Stomach (tissue), 9 donors: ENCODE measurements around the gene PRKCB. TPM values are rescaled to one million over a fixed set of nuclear protein-coding genes. Genes with fewer than 3 reads are reported as not detected.

Experiments
- DNase-seq, 2 donors: peaks; one replicate each; pipeline versions ENCODE4 v3.0.0 to v3.0.0-alpha.2; 2013 to 2019
- H3K27ac ChIP-seq, 5 donors: fragments of 200-600 bp in 4 of 5; sonication (generic) in 4 of 5; one replicate each; pipeline ENCODE4 v1.5.1; 2013 to 2019; ENCODE audit warnings: mild to moderate bottlenecking in 1 of 5, moderate library complexity in 1 of 5
- H3K27me3 ChIP-seq, 3 donors: fragments of 200-600 bp; sonication (generic); one replicate each; pipeline ENCODE4 v1.5.1; 2017 to 2019; ENCODE audit warnings: mixed run types in 1 of 3
- H3K36me3 ChIP-seq, 4 donors: fragments of 200-600 bp; sonication (generic); 1 replicate in 3 of 4; 2 replicates in 1 of 4; pipeline ENCODE4 v1.5.1; 2016 to 2019
- H3K4me1 ChIP-seq, 4 donors: fragments of 200-600 bp; sonication (generic); one replicate each; pipeline ENCODE4 v1.5.1; 2016 to 2019
- H3K4me3 ChIP-seq, 4 donors: fragments of 200-600 bp; sonication (generic) in 3 of 4; one replicate each; pipeline ENCODE4 v1.5.1; 2016 to 2019; ENCODE audit warnings: mild to moderate bottlenecking in 1 of 4
- H3K9me3 ChIP-seq, 4 donors: fragments of 200-600 bp; sonication (generic); one replicate each; pipeline ENCODE4 v1.5.1; 2016 to 2019
- CTCF ChIP-seq, 7 experiments: fragments of 450-650 bp in 4 of 7; fragments of 200-600 bp in 3 of 7; sonication (generic) in 3 of 7; IDR thresholded peaks; one replicate each; pipeline ENCODE4 v1.5.1; 2016 to 2019; ENCODE audit warnings: antibody characterized with exemption in 7 of 7, control low read depth in 2 of 7, mild to moderate bottlenecking in 1 of 7
- EP300 ChIP-seq: sonication (generic); formaldehyde crosslinking; IDR thresholded peaks from one replicate; pipeline ENCODE4 v1.6.1; 2017; ENCODE audit warnings: antibody characterized with exemption
- POLR2A ChIP-seq, 4 donors: fragments of 450-650 bp; IDR thresholded peaks; one replicate each; pipeline ENCODE4 v1.6.1; 2016; ENCODE audit warnings: antibody characterized with exemption in 4 of 4, control low read depth in 2 of 4, mild to moderate bottlenecking in 1 of 4, moderate library complexity in 1 of 4
- POLR2AphosphoS5 ChIP-seq, 3 donors: sonication (generic); formaldehyde crosslinking; IDR thresholded peaks; one replicate each; pipeline ENCODE4 v1.6.1; 2016; ENCODE audit warnings: antibody characterized with exemption in 3 of 3
- WGBS, 5 donors: extraction: QIAGEN DNeasy Blood & Tissue Kit in 3 of 5; methylation state at CpG; one replicate each; pipeline versions ENCODE4 v1.1.5 to v1.1.7; 2013 to 2018; 5-methylcytosine and 5-hydroxymethylcytosine counted together
- intact Hi-C: fragments of 100-400 bp; cut with DNase I; formaldehyde crosslinking; loops from one replicate; pipeline ENCODE4 v1.15.1; 2023; ENCODE audit warnings: low total_unique reads
- polyA plus RNA-seq, 3 donors: library from polyadenylated mRNA; stranded (reverse); fragments of 200-250 nt; gene quantifications; one replicate each; pipeline ENCODE4 v1.2.3, GENCODE V29; 2013
- total RNA-seq, 5 donors: library from RNA; depleted of rRNA; stranded (reverse); fragments of >200 nt; gene quantifications; one replicate each; pipeline versions ENCODE4 v1.1.0 to v1.2.3, GENCODE V29; 2014 to 2016
- donor health status: healthy with polysubstance abuse.
- donor health status: Bipolar disorder and iron deficiency.
- donor health status: healthy.

PRKCB gene
- total and polyA plus RNA-seq, 8 donors, result 1.1 to 49.6 (median 14.7) TPM

GRCh38 chr16:23959752-23960072 lies 123.9 kb downstream of the PRKCB start:
- intact Hi-C loops, result no loop called here
- Histone ChIP-seq H3K9me3 (no peaks in the 10 kb centered on the region), H3K27ac (no peak overlapping the region), H3K4me3 (no peak overlapping the region), H3K4me1 (peaks cover 0 to 9% (median 2%) of the 10 kb centered on the region in 4 donors), H3K27me3 (no peaks in the 10 kb centered on the region), H3K36me3 (no peaks in the 10 kb centered on the region)
- TF ChIP-seq POLR2A (IDR thresholded peaks at IDR 0.05) (no peak), CTCF (IDR thresholded peaks at IDR 0.05) (no peak), EP300 (no peak)
- 56 to 77% (median 69%) methylated on average over 4 of the region's 4 CpGs for WGBS, 5 donors
- no peak for DNase-seq

- 60 to 71% (median 66%) methylated on average over 5 of the region's 5 CpGs for WGBS, 5 donors
- Histone ChIP-seq H3K27me3 (no peaks in the 10 kb centered on the region), H3K4me3 (no peak overlapping the region), H3K9me3 (no peaks in the 10 kb centered on the region), H3K27ac (no peak overlapping the region), H3K4me1 (peaks cover 0 to 9% (median 2%) of the 10 kb centered on the region in 4 donors), H3K36me3 (no peaks in the 10 kb centered on the region)
- intact Hi-C loops, result no loop called here
- no peak for DNase-seq
- TF ChIP-seq POLR2AphosphoS5 (IDR thresholded peaks at IDR 0.05) (no peak), EP300 (no peak), CTCF (IDR thresholded peaks at IDR 0.05) (no peak), POLR2A (IDR thresholded peaks at IDR 0.05) (no peak)
Observed at GRCh38 chr16:23960081-23960885, 124.5 kb downstream of the PRKCB start.

GRCh38 chr16:23962001-23962400 lies 126.2 kb downstream of the PRKCB start:
- H3K9me3 ChIP-seq, result no peaks in the 10 kb centered on the region
- WGBS, 5 donors, result 68 to 89% (median 79%) methylated on average over 5 of the region's 5 CpGs
- H3K27ac ChIP-seq, result no peak overlapping the region
- intact Hi-C loops, result no loop called here
- TF ChIP-seq POLR2AphosphoS5 (IDR thresholded peaks at IDR 0.05) (no peak), EP300 (no peak), CTCF (IDR thresholded peaks at IDR 0.05) (no peak), POLR2A (IDR thresholded peaks at IDR 0.05) (no peak)
- no peaks in the 10 kb centered on the region for H3K36me3 ChIP-seq
- no peak for DNase-seq
- H3K4me1 ChIP-seq, result peaks cover 0 to 12% (median 5%) of the 10 kb centered on the region in 4 donors
- no peak overlapping the region for H3K4me3 ChIP-seq
- H3K27me3 ChIP-seq, result no peaks in the 10 kb centered on the region

GRCh38 chr16:23964136-23964535 lies 128.4 kb downstream of the PRKCB start:
- H3K27ac ChIP-seq, result no peak overlapping the region
- peaks cover 0 to 20% (median 5%) of the 10 kb centered on the region in 4 donors for H3K4me1 ChIP-seq
- H3K9me3 ChIP-seq, result no peaks in the 10 kb centered on the region
- no peak for DNase-seq
- no peaks in the 10 kb centered on the region for H3K36me3 ChIP-seq
- TF ChIP-seq POLR2A (IDR thresholded peaks at IDR 0.05), result no peak
- no peak for TF ChIP-seq CTCF (IDR thresholded peaks at IDR 0.05)
- TF ChIP-seq POLR2AphosphoS5 (IDR thresholded peaks at IDR 0.05), result no peak
- TF ChIP-seq EP300, result no peak
- H3K27me3 ChIP-seq, result no peaks in the 10 kb centered on the region
- H3K4me3 ChIP-seq, result no peak overlapping the region
- intact Hi-C loops, result no loop called here
- 86 to 95% (median 88%) methylated on average over 3 of the region's 3 CpGs for WGBS, 5 donors
